ENCODE data around the gene SOX8.
"Not testable (repeated sequence)": the region's sequence is repeated elsewhere in the genome, so short reads cannot be mapped to it uniquely, and the experiment has no call there.

Gene SOX8

GRCh38 chr16:955766-956165 lies 25.8 kb upstream of the SOX8 start:
- DNase-seq = not testable (repeated sequence)

DNA sequence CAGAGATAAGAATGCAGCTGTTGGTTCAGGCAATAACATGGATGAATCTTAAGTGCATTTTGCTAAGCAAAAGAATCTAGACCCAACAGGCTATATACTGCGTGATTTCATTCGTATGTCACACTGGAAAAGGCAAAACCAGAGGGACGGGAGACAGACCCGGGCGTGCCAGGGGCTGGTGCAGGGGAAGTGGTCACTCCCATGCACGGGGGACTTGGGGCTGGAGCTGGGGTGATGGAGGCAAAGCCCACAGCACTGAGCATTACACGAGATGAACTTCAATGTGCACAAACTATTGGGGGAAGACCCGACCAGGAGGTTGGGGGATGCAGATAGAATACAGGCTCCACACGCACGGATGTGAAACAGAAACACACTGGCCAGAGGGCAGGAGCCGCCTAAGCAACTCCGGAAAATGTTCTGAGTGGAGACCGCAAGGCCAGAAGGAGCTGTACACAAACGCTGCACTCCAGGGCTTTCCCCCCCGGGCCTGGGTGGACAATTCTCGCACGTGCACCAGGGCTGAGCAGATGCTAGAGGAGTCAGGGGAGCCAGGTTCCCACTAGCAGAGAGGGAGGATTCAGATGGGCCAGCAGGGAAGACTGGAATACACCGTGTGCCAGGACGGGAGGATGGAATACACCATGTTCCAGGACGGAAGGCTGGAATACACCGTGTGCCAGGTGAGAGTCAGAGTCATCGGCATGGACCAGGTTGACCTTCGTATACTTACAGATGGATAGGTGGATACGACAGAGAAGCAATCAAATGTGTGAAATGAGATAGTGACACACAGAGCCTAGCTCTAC lies 22.1 kb upstream of the SOX8 start:
- DNase-seq = no peak

DNA sequence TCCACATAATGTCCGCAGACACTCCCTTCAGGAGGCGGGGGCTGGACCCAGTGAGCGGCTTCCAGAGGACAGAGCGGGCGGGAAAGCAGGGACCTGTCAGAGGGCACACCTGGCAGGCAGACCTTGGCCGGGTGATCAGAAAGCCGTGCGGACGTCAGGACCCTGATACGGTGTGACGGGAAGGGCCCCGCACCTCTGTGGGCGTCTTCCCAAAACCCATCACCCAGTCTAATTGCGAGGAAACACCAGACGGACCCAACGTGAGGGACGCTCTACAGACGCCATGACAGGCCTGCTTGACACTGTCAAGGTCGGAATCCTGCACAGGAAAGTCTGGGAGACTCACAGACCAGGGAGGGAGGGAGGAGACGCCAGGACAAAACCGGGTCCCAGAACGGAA lies 19.2 kb upstream of the SOX8 start:
- DNase-seq = no peak

DNA sequence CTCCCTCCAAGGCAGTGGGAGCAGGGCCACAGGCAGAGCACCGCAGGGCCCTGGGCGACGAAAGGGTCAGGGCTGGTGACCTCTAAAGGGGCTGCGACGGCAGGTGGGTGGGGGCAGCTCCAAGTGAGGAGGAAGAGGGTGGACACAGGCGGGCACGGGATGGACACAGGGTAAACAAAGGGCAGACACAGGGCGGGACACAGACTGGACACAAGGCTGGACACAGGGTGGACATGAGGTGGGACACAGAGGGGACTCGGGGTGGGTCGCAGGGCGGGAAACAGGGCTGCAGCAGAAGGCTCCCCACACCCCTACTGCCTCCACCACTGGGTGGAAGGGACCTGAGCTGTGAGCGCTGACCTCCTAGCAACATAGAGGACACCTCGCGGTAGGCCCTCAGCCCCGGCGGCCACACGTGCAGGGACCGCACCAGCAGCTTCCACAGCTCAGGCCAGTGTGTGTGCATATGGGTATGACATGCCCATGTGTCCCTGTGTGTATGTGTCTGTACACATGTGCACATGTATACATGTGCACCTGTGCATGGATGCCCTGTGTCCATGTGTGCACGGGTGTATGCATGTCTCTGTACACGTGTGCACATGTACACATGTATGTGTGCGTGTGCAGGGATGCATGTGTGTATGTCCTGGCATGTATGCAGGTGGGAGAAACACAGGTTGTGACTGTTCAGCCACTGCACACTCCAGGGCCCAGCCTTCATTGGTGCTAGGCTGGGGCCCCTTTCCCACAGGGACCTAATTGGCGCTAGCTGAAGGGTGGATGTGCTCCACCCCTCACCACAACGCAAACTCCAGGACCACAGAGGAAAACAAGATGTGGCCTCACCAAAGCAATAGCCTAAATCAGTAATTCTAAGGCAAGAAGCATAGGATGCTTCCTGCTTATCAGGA lies 18.4 kb upstream of the SOX8 start:
- no peak for DNase-seq

GRCh38 chr16:963913-964312 lies 17.7 kb upstream of the SOX8 start:
- no peak for DNase-seq

GRCh38 chr16:964356-965035 lies 17.1 kb upstream of the SOX8 start:
- peak; percentile 70 to 77 for DNase-seq

GRCh38 chr16:965036-965395 lies 16.6 kb upstream of the SOX8 start:
- no peak for DNase-seq

GRCh38 chr16:965487-965886 lies 16.1 kb upstream of the SOX8 start:
- DNase-seq = no peak

DNA sequence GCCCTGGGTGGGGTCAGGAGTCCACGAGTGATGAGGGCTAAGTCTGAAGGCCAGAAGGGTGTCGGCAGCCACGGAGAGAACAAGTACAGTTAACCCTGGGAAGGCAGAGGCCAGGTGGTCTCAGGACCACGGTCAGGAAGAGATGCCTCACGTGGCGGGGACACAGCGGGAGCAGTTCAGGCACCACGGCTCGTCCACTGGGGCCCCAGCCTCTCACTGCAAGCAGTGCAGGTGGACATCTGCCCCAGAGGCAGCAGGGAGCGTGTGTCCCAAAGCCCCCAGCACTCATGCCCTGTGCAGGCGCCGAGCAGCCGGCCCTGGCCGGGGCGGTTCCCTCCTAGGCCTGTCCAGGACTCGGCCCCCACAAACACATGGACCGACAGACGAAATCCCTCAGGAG lies 15.5 kb upstream of the SOX8 start:
- DNase-seq = no peak

- no peak for DNase-seq
Observed at GRCh38 chr16:966505-966904, 15.1 kb upstream of the SOX8 start.

DNA sequence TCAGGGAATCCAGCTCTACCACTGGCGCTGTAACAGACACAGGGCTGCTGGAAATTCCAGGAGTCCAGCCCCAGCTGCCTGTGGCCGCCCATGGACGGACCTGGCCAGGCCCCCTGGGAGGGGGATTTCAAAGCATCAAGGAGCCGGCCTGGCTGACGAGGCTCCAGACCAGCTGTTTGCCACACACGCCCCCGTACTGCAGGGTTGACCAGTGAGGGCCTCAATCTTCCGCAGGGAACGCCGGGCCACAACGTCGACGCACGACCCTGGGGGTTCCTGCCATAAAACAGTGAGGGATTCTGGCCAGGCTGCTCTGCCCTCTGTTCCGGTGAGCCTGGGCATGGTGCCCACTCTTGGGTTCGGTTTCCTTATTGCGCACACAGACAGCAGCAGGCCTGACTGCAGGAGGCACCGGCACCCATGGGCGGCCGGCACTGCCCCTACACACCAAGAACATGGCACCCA lies 14.5 kb upstream of the SOX8 start:
- DNase-seq = no peak

GRCh38 chr16:967546-968295 lies 13.8 kb upstream of the SOX8 start:
- no peak for DNase-seq

- DNase-seq = no peak
Observed at GRCh38 chr16:968620-969019, 12.9 kb upstream of the SOX8 start.

DNA sequence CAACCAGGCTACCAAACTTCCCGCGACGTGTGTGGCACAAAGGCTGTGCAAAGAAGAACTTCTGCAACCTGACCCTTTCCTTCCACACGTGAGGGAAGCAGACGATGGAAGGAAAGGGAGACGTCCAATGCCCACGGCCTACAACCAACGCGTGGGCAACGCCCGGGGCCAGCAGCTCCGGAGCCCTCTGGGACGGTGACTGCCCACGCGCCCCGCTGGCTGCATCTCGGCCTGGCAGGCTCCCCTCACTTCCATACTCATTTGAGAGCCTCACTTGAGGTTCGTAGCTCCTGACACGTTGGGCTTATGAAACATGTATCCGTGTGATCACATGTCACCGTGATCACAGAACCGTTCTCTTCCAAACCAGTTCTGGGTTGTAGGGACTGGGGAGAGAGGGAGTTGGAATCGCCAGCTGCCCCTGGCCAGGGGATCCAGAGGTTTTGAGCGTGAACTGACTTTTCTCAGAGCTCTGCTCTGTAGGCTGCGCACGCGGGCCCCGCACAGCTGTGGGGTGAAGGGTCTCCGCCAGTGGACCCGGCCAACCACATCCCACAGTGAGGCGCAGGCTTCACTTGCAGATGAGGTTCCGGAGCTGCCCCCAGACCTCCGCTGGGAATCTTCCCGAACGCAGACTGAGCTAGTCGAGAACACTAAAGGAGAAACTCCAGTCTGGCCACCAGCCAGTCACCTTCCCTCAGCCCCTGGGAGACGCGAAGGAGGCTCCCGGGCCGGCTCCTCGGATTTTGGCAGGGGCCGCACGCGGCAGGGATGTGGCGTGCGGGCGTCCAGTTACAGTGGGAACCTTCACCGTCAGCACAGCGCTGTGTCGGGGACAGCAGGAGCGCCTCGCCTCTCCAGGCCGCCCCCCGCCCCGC lies 11.8 kb upstream of the SOX8 start:
- DNase-seq = no peak

DNA sequence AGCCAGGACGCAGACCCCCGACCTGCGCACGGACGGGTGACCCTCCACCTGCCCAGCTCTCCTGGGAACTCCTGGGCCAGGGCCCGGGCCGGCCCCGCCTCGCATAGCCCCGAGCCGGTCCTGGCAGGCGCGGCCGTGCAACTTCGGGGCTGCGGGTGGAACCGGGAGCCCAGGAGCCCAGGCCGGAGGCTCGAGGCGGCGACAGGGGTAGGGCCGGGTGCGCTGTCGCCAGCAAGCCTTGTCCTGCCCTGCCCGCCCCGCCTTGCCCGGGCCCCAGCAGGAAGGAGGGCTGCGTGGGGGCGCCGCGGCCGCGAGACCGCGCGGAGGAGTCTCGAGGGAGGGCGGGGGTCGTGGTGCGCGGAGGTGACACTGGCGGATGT lies 11.2 kb upstream of the SOX8 start:
- DNase-seq = no peak

DNA sequence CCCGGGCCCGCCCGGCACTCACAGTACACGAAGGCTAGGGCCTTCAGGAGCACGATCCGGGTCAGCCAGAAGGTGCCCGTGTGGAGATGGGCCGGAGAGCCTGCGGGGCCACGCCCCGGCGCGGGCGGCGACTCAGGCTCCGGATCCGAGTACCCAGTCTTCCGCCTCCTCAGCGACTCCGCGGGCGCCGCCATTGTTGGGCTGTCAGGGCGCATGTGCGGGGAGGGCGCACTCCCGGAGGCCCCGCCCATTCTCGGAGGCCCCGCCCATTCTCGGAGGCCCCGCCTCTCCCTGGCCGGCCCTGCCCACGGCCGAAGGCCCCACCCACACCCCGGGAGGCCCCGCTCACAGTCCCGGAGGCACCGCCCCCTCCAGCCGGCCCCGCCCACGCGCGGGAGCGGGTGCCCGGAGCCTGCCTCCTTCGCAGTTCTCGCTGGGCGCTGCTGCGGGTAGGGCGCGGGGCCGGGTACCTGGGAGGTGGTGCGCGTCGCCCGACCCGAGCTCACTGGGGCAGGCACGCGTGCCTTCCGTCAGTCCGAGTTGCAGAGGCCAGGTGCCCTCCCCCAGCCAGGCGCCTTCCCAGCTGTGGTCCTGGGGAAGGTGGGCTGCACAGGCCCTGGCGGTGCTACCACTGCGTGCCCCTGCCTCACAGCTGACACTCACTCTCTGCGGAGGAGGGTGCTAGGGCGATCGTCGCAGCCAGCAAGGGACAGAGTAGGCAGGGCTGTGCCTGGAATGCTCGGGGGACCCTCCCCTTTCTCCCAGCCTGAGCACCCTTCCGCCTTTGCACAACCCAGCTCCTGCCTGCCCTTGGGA lies 10.6 kb upstream of the SOX8 start, which contains the start of gene LMF1:
Gene LMF1 (minus strand): TSS at position 219 of the 816 bp plus-strand sequence. CDS start 4 bp downstream, at position 215.
- DNase-seq = peak; percentile 91

GRCh38 chr16:971582-971905 lies 10.0 kb upstream of the SOX8 start:
- no peak for DNase-seq

- DNase-seq = no peak
Observed at GRCh38 chr16:971981-972315, 9.6 kb upstream of the SOX8 start.

- no peak for DNase-seq
Observed at GRCh38 chr16:972316-973002, 9.1 kb upstream of the SOX8 start.

DNA sequence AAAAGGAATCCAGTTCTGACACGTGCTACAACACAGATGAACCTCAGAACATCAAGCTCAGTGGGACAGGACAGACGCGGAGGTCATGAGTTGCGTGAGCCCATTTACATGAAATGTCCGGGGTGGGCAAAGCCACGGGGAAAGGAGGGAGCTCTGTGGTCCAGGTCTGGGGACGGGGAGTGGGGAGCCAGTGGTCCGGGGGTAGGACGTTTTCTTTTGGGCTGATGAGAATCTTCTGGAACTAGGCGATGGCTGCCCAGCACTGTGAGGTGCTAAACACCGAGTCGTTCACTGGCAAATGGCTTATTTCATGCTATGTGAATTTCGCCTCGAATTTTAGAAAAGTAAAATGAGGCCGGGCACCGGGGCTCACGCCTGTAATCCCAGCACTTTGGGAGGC lies 8.2 kb upstream of the SOX8 start:
- no peak for DNase-seq

All from activated CD4-positive, alpha-beta T cell treated with anti-CD3 and anti-CD28 coated beads, Interleukin-2, amount 50 U/mL, for 4 hours (primary cell).